Breast epithelium (tissue), 4 donors: Measurements from ENCODE around the gene FRMD3. TPM values are rescaled to one million over a fixed set of nuclear protein-coding genes. Genes with fewer than 3 reads are reported as not detected.

ENCODE experiments used
- DNase-seq, 2 donors: peaks; one replicate each; pipeline ENCODE4 v3.0.0-alpha.2; 2019; ENCODE audit warnings: low spot score in 2 of 2
- H3K27ac ChIP-seq, 2 donors: fragments of 200-600 bp; sonication (generic) in 1 of 2; one replicate each; pipeline ENCODE4 v1.5.1; 2016 to 2019; ENCODE audit warnings: mild to moderate bottlenecking in 1 of 2
- H3K27me3 ChIP-seq, 2 donors: fragments of 200-600 bp; sonication (generic) in 1 of 2; one replicate each; pipeline versions ENCODE4 v1.5.1 to v1.6.0; 2017 to 2019; ENCODE audit warnings: control low read depth in 1 of 2, mild to moderate bottlenecking in 1 of 2
- H3K36me3 ChIP-seq: fragments of 200-600 bp; one replicate; pipeline ENCODE4 v1.5.1; 2019
- H3K4me1 ChIP-seq, 2 donors: fragments of 200-600 bp; sonication (generic); one replicate each; pipeline ENCODE4 v1.5.1; 2016 to 2019; ENCODE audit warnings: control low read depth in 1 of 2
- H3K4me3 ChIP-seq, 3 donors: fragments of 200-600 bp; sonication (generic); 1 replicate in 2 of 3; 2 replicates in 1 of 3; pipeline ENCODE4 v1.5.1; 2016 to 2019; ENCODE audit warnings: mild to moderate bottlenecking in 3 of 3, moderate library complexity in 2 of 3
- H3K9me3 ChIP-seq, 2 donors: fragments of 200-600 bp; sonication (generic) in 1 of 2; one replicate each; pipeline ENCODE4 v1.5.1; 2016 to 2019; ENCODE audit warnings: control low read depth in 1 of 2
- POLR2A ChIP-seq: fragments of 450-650 bp; IDR thresholded peaks from one replicate; pipeline ENCODE4 v1.6.1; 2016; ENCODE audit warnings: antibody characterized with exemption, mild to moderate bottlenecking, moderate library complexity
- POLR2AphosphoS5 ChIP-seq, 3 donors: sonication (generic); formaldehyde crosslinking; IDR thresholded peaks; one replicate each; pipeline ENCODE4 v1.6.1; 2017; ENCODE audit warnings: antibody characterized with exemption in 3 of 3
- intact Hi-C: fragments of 100-400 bp; cut with DNase I; formaldehyde crosslinking; loops from one replicate; pipeline ENCODE4 v1.15.1; 2023; ENCODE audit warnings: low total_unique reads
- total RNA-seq, 3 donors: library from RNA; depleted of rRNA; stranded (reverse); fragments of >200 nt; gene quantifications; one replicate each; pipeline ENCODE4 v1.1.0, GENCODE V29; 2016
- TF ChIP-seq, protein P1 (sequence below), 3 donors: fragments of 450-650 bp; IDR thresholded peaks; one replicate each; pipeline ENCODE4 v1.5.1; 2016 to 2017; ENCODE audit warnings: antibody characterized with exemption in 3 of 3, mild to moderate bottlenecking in 3 of 3, moderate library complexity in 3 of 3

The FRMD3 gene
- total RNA-seq, 3 donors from 2014 or later: 6.3 to 14.1 (median 14.1) TPM

DNA sequence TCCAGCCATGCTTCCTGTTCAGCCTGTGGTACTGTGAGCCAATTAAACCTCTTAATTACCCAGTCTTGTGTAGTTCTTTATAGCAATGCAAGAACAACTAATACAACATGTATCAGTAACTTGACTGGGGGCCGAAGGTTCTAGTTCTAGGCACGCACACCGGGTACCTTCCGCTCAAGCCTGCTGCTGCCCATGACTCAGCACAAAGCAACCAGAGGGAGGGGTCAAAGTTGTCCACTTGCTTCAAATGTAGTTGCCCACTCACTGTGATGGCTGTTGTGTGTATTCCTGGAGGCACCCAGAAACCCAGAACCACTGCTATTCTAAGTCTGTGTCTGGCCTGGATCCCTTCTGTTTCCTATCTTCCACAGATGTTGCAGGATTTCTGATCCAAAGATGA, 222.6 kb downstream of the FRMD3 start:
- TF ChIP-seq POLR2A (no peak), POLR2AphosphoS5 (IDR thresholded peaks at IDR 0.05) (no peak)
- TF ChIP-seq, protein P1, sequence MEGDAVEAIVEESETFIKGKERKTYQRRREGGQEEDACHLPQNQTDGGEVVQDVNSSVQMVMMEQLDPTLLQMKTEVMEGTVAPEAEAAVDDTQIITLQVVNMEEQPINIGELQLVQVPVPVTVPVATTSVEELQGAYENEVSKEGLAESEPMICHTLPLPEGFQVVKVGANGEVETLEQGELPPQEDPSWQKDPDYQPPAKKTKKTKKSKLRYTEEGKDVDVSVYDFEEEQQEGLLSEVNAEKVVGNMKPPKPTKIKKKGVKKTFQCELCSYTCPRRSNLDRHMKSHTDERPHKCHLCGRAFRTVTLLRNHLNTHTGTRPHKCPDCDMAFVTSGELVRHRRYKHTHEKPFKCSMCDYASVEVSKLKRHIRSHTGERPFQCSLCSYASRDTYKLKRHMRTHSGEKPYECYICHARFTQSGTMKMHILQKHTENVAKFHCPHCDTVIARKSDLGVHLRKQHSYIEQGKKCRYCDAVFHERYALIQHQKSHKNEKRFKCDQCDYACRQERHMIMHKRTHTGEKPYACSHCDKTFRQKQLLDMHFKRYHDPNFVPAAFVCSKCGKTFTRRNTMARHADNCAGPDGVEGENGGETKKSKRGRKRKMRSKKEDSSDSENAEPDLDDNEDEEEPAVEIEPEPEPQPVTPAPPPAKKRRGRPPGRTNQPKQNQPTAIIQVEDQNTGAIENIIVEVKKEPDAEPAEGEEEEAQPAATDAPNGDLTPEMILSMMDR (IDR thresholded peaks at IDR 0.05): no peak
- H3K27ac ChIP-seq: no peak overlapping the region
- no peaks in the 10 kb centered on the region for H3K9me3 ChIP-seq
- intact Hi-C loops: no loop called here
- H3K36me3 ChIP-seq: no peaks in the 10 kb centered on the region
- H3K4me3 ChIP-seq: no peak overlapping the region
- H3K4me1 ChIP-seq: no peaks in the 10 kb centered on the region
- DNase-seq: no peak
- H3K27me3 ChIP-seq: no peaks in the 10 kb centered on the region

GRCh38 chr9:83313781-83314180, 224.4 kb downstream of the FRMD3 start:
- Histone ChIP-seq H3K9me3 (no peaks in the 10 kb centered on the region), H3K36me3 (no peaks in the 10 kb centered on the region), H3K4me3 (no peak overlapping the region), H3K27me3 (no peaks in the 10 kb centered on the region), H3K27ac (no peak overlapping the region), H3K4me1 (no peaks in the 10 kb centered on the region)
- TF ChIP-seq POLR2A: no peak
- no peak for DNase-seq
- intact Hi-C loops: no loop called here

DNA sequence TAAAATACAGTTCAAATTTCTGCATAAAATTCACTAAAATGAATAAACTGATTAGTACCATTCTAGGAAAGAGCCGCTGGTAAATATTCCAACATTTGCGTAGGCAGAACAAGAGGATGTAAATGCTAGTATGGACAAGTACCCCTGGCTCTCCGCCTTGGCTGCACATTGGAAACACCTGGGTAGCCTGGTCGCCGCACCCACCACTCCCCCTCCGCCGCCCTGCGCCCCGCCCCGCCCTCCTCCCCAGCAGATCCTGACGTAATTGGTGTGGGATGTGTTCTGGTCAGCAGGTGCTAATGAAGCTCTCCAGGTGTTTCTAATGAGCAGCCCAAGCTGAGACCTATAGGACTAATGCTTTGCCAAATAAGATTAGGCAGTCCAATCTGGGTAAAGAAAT, 225.7 kb downstream of the FRMD3 start:
- TF ChIP-seq, protein P1 (IDR thresholded peaks at IDR 0.05): no peak
- TF ChIP-seq POLR2AphosphoS5 (IDR thresholded peaks at IDR 0.05) (no peak), POLR2A (no peak)
- Histone ChIP-seq H3K36me3 (no peaks in the 10 kb centered on the region), H3K9me3 (no peaks in the 10 kb centered on the region), H3K4me3 (no peak overlapping the region), H3K27ac (no peak overlapping the region), H3K4me1 (no peaks in the 10 kb centered on the region), H3K27me3 (no peaks in the 10 kb centered on the region)
- intact Hi-C loops: no loop called here
- DNase-seq: no peak

DNA sequence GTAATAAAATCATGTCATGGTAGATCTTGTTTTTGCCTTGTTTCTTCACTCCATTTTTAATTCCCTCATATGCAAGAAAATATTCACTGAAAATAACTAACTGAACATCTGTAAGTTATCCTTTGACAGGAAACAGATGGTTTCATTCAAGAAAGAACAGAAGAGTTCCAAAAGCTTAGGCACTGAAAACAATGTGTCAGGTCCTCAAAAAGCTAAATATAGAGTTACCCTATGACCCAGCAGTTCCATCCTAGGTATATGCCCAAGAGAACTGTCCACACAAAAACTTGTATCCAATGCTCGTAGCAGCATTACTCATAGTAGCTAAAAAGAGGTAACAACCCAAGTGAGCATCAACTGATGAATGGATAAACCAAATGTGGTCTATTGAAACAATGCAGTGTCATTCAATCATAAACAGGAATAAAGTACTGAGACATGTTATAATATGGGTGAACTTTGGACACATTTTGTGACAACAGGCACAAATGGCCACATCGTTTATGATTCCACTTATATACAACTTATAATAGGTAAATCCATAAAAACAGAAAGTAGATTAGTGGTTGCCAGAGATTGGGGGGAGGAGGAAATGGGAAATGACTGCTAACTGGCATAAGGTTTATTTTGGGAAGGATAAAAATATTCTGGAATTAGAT, 231.0 kb downstream of the FRMD3 start:
- no peaks in the 10 kb centered on the region for H3K36me3 ChIP-seq
- no peaks in the 10 kb centered on the region for H3K27me3 ChIP-seq
- DNase-seq: no peak
- no peak overlapping the region for H3K27ac ChIP-seq
- H3K4me1 ChIP-seq: peaks cover 0 to 13% of the 10 kb centered on the region in 2 donors
- intact Hi-C loops: no loop called here
- no peaks in the 10 kb centered on the region for H3K9me3 ChIP-seq
- H3K4me3 ChIP-seq: no peak overlapping the region
- no peak for TF ChIP-seq POLR2AphosphoS5 (IDR thresholded peaks at IDR 0.05)
- TF ChIP-seq, protein P1 (IDR thresholded peaks at IDR 0.05): no peak
- no peak for TF ChIP-seq POLR2A

DNA sequence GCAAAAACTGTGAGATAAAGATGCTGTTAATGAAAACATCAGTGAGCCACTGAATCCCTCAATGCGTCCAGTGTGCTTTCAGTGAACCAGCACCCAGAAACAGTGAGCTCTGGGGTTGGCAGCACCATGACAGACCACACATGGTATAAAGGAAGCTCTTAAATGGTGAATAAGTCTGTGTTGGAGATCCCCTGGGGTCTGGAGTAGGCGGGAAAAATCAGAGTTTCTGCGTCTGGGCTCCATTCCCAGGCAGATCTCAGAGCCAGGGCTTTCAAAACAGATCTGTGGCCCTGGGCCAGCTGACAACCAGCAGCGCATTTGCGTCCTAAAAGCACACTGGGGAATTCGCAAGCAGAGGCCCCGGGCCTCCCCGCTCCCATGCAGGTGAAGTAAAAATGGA, 233.5 kb downstream of the FRMD3 start:
- DNase-seq: peak; percentile 34 to 55
- Histone ChIP-seq H3K27ac (no peak overlapping the region), H3K36me3 (no peaks in the 10 kb centered on the region), H3K27me3 (no peaks in the 10 kb centered on the region), H3K4me1 (peaks cover 0 to 13% of the 10 kb centered on the region in 2 donors), H3K9me3 (no peaks in the 10 kb centered on the region), H3K4me3 (no peak overlapping the region)
- TF ChIP-seq, protein P1 (IDR thresholded peaks at IDR 0.05): no peak
- TF ChIP-seq POLR2A: no peak
- TF ChIP-seq POLR2AphosphoS5 (IDR thresholded peaks at IDR 0.05): peak in 1 of 3 donors; percentile 27
- intact Hi-C loops: no loop called here
